GM12891 (cell line): ENCODE measurements around the gene RALGAPA2.

Experiments
- POLR2A ChIP-seq: IDR thresholded peaks from 2 replicates; pipeline ENCODE4 v1.6.1; 2011; ENCODE audit warnings: low read depth, low read length, control low read depth
- POLR2AphosphoS5 ChIP-seq: IDR thresholded peaks from 2 replicates; pipeline ENCODE4 v1.6.1; 2011; ENCODE audit warnings: low read depth, low read length, control low read depth
- TAF1 ChIP-seq: IDR thresholded peaks from 2 replicates; pipeline ENCODE4 v1.6.1; 2011; ENCODE audit warnings: low read depth, low read length, control low read depth

DNA sequence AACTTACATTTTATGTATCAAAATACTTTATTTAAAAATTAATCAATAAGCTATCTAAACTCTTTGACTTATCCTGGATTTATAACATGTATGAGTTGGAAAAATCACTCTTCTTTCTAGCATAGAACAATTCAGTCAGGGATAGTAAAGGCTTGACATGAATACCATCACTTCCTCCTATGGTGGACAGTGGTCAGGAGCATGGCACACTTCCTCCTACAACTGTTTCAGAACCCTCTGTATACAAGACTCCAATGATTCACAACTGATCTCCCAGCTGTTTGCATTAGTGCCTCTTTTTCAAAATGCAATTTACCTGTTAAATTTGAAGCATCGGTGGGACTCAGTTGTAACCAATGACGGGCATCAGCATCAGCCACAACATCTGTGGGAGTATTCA, 129.7 kb downstream of the RALGAPA2 start:
- TF ChIP-seq TAF1, result no peak
- TF ChIP-seq POLR2AphosphoS5, result no peak
- no peak for TF ChIP-seq POLR2A
